ENCODE measurements around the gene NXT1.
A peak's percentile ranks its signal among the peaks of the same experiment; 100 is the strongest.
"Not testable (repeated sequence)": the region's sequence is repeated elsewhere in the genome, so short reads cannot be mapped to it uniquely, and the experiment has no call there.

NXT1 gene

DNA sequence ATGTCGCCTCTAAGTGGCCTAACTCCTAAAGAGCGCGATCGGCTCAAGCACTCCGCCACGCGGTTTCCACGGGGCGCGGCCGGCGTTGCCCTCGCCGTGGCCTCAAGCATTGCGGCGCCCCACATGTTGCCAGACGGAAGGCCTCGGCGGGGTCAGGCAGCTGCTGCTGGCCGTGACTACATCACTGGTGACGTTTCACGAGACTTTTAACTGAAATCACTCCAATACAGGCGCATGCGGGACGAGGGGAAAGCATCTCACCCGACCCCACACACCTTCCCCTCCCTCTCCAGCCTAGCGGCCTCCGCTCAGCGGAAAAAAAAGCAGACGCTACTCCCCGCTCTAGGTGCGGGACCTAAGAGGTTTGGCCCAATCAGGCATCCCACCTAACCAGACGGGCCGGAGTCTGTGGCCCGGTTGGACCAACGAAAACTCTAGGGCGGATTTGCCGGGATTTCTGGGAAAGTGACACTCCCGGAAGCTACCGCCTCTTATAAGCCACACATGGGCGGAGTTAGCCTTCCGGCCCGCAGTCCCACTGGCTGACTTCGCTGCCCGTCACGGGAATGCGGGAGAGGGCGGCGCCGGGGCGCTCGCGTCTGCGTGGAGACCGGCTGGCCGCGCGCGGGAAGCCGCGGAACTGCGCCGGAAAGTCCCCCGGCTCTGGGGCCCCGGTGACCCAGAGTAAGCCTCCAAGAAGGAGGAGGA lies at the start of gene NXT1:
Gene NXT1, plus strand, starts transcription at position 596 of the 708 bp plus-strand sequence. CDS start 3,251 bp downstream, outside the sequence.
- H3K27ac ChIP-seq (ENCODE audit: low read depth in 2 of 2, low read length in 2 of 2), result peak within 1 kb of the TSS; percentile 99
- no peaks in the 10 kb centered on the region for H3K27me3 ChIP-seq (ENCODE audit: control insufficient read depth in 2 of 2, insufficient read depth in 2 of 2, low read length in 2 of 2)
- H3K9me3 ChIP-seq (ENCODE audit: control insufficient read depth in 2 of 2, low read length in 2 of 2), result no peaks in the 10 kb centered on the region
- H3K4me3 ChIP-seq (ENCODE audit: low read length in 2 of 2), result peak within 1 kb of the TSS; percentile 70 to 89
- H3K4me1 ChIP-seq (ENCODE audit: control insufficient read depth in 2 of 2, insufficient read depth in 2 of 2, low read length in 2 of 2), result peaks cover 16 to 19% of the 10 kb centered on the region in 2 donors
- H3K36me3 ChIP-seq (ENCODE audit: control insufficient read depth in 2 of 2, insufficient read depth in 2 of 2, low read length in 2 of 2), result peaks cover 6 to 12% of the 10 kb centered on the region in 2 donors
- H3K9ac ChIP-seq (ENCODE audit: low read depth in 1 of 2, low read length in 2 of 2), result peak within 1 kb of the TSS; percentile 84 to 97

GRCh38 chr20:23301436-23302050 lies 49.0 kb upstream of the NXT1 start:
- H3K27ac ChIP-seq (ENCODE audit: low read depth in 2 of 2, low read length in 2 of 2), result no peak overlapping the region
- H3K4me1 ChIP-seq (ENCODE audit: control insufficient read depth in 2 of 2, insufficient read depth in 2 of 2, low read length in 2 of 2), result no peaks in the 10 kb centered on the region
- H3K9ac ChIP-seq (ENCODE audit: low read depth in 1 of 2, low read length in 2 of 2), result no peak overlapping the region

DNA sequence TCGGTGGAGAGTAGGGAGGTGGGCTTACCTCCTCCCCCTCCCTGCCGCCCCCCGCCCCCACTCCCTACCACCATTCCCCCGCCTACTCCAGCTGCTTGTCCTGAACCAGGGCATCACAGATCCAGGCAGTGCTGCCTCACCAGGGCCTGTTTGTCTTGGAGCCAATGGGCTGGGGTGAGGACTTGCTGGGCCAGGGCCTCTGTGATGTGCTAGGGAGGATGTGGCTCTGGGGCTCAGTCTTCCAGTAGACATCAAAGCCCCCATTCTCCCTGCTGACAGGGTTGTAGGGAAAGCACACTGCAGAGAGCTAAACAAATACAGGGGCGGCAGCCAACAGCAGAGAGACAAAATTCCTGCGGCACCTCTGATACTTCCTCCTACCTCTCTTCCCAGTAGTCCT lies 48.2 kb upstream of the NXT1 start:
- no peak overlapping the region for H3K9ac ChIP-seq (ENCODE audit: low read depth in 1 of 2, low read length in 2 of 2)
- H3K9me3 ChIP-seq (ENCODE audit: control insufficient read depth in 2 of 2, low read length in 2 of 2), result no peaks in the 10 kb centered on the region
- H3K4me3 ChIP-seq (ENCODE audit: low read length in 2 of 2), result no peak overlapping the region
- H3K36me3 ChIP-seq (ENCODE audit: control insufficient read depth in 2 of 2, insufficient read depth in 2 of 2, low read length in 2 of 2), result no peaks in the 10 kb centered on the region
- H3K27ac ChIP-seq (ENCODE audit: low read depth in 2 of 2, low read length in 2 of 2), result no peak overlapping the region
- no peaks in the 10 kb centered on the region for H3K27me3 ChIP-seq (ENCODE audit: control insufficient read depth in 2 of 2, insufficient read depth in 2 of 2, low read length in 2 of 2)
- H3K4me1 ChIP-seq (ENCODE audit: control insufficient read depth in 2 of 2, insufficient read depth in 2 of 2, low read length in 2 of 2), result no peaks in the 10 kb centered on the region

More at GRCh38 chr20:23301436-23302050, 49.0 kb upstream of the NXT1 start:
- H3K36me3 ChIP-seq (ENCODE audit: control insufficient read depth in 2 of 2, insufficient read depth in 2 of 2, low read length in 2 of 2), result no peaks in the 10 kb centered on the region
- no peak overlapping the region for H3K4me3 ChIP-seq (ENCODE audit: low read length in 2 of 2)
- no peaks in the 10 kb centered on the region for H3K27me3 ChIP-seq (ENCODE audit: control insufficient read depth in 2 of 2, insufficient read depth in 2 of 2, low read length in 2 of 2)
- H3K9me3 ChIP-seq (ENCODE audit: control insufficient read depth in 2 of 2, low read length in 2 of 2), result no peaks in the 10 kb centered on the region

GRCh38 chr20:23302801-23303200 lies 47.8 kb upstream of the NXT1 start:
- H3K4me3 ChIP-seq (ENCODE audit: low read length in 2 of 2), result no peak overlapping the region
- no peaks in the 10 kb centered on the region for H3K36me3 ChIP-seq (ENCODE audit: control insufficient read depth in 2 of 2, insufficient read depth in 2 of 2, low read length in 2 of 2)
- H3K9ac ChIP-seq (ENCODE audit: low read depth in 1 of 2, low read length in 2 of 2), result no peak overlapping the region
- H3K9me3 ChIP-seq (ENCODE audit: control insufficient read depth in 2 of 2, low read length in 2 of 2), result no peaks in the 10 kb centered on the region
- no peaks in the 10 kb centered on the region for H3K4me1 ChIP-seq (ENCODE audit: control insufficient read depth in 2 of 2, insufficient read depth in 2 of 2, low read length in 2 of 2)
- H3K27ac ChIP-seq (ENCODE audit: low read depth in 2 of 2, low read length in 2 of 2), result no peak overlapping the region
- no peaks in the 10 kb centered on the region for H3K27me3 ChIP-seq (ENCODE audit: control insufficient read depth in 2 of 2, insufficient read depth in 2 of 2, low read length in 2 of 2)

DNA sequence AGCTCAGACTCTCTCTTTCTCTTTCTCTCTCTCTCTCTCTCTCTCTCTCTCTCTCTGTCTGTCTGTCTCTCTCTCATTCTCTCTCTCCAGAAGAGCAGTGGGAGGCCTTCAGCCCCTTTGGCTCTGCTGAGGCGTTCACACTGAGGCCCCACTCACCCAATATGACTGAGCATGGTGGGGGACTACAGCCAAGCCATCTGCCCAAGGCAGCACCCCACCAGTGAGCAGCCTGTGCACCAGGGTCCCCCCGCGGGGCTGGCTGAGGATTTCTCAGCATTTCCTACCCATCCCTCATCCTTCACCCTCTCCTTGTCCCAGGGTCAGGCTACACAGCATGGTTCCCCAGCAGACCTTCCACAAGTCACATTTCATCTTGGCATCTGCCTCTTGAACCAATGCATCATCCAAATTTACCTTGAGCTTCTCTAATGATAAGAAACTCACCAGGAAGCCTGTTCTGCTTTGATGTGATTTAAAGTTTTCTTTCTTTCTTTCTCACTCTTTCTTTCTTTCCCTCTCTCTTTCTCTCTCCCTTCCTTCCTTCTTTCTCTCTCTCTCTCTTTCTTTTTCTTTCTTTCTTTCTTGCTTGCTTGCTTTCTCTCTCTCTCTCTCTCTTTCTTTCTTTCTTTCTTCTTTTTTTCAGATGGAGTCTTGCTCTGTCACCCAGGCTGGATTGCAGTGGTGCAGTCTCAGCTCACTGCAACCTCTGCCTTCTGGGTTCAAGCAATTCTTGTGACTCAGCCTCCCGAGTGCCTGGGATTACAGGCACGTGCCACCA lies 47.1 kb upstream of the NXT1 start:
- H3K27ac ChIP-seq (ENCODE audit: low read depth in 2 of 2, low read length in 2 of 2), result no peak overlapping the region
- no peaks in the 10 kb centered on the region for H3K36me3 ChIP-seq (ENCODE audit: control insufficient read depth in 2 of 2, insufficient read depth in 2 of 2, low read length in 2 of 2)
- no peak overlapping the region for H3K9ac ChIP-seq (ENCODE audit: low read depth in 1 of 2, low read length in 2 of 2)
- H3K27me3 ChIP-seq (ENCODE audit: control insufficient read depth in 2 of 2, insufficient read depth in 2 of 2, low read length in 2 of 2), result no peaks in the 10 kb centered on the region
- H3K4me1 ChIP-seq (ENCODE audit: control insufficient read depth in 2 of 2, insufficient read depth in 2 of 2, low read length in 2 of 2), result no peaks in the 10 kb centered on the region
- H3K9me3 ChIP-seq (ENCODE audit: control insufficient read depth in 2 of 2, low read length in 2 of 2), result no peaks in the 10 kb centered on the region
- H3K4me3 ChIP-seq (ENCODE audit: low read length in 2 of 2), result no peak overlapping the region

- Histone ChIP-seq H3K27ac (ENCODE audit: low read depth in 2 of 2, low read length in 2 of 2) (no peak overlapping the region), H3K4me1 (ENCODE audit: control insufficient read depth in 2 of 2, insufficient read depth in 2 of 2, low read length in 2 of 2) (no peaks in the 10 kb centered on the region), H3K4me3 (ENCODE audit: low read length in 2 of 2) (no peak overlapping the region)
These were observed 46.0 kb upstream of the NXT1 start for GRCh38 chr20:23304616-23305015.

DNA sequence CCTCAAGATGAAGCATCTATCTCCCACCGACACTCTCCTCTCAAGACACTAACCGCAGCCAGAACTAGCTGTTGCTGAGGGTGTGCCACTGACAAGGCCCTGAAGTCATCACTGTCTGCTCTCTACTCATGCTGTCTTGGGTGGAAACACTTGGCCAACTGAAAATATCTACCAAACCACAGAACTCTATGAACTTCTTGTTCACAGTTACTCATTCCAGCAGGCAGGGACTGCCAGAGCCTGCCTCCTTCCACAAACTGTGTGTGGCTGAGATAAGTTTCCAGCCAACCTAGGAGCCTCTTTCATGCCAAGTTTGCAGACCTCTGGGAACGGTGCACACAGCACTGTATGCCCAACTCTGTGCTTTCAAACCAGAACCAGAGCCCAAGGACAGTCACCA lies 45.5 kb upstream of the NXT1 start:
- Histone ChIP-seq H3K4me1 (ENCODE audit: control insufficient read depth in 2 of 2, insufficient read depth in 2 of 2, low read length in 2 of 2) (no peaks in the 10 kb centered on the region), H3K27me3 (ENCODE audit: control insufficient read depth in 2 of 2, insufficient read depth in 2 of 2, low read length in 2 of 2) (no peaks in the 10 kb centered on the region), H3K4me3 (ENCODE audit: low read length in 2 of 2) (no peak overlapping the region), H3K9me3 (ENCODE audit: control insufficient read depth in 2 of 2, low read length in 2 of 2) (no peaks in the 10 kb centered on the region), H3K27ac (ENCODE audit: low read depth in 2 of 2, low read length in 2 of 2) (no peak overlapping the region), H3K9ac (ENCODE audit: low read depth in 1 of 2, low read length in 2 of 2) (no peak overlapping the region), H3K36me3 (ENCODE audit: control insufficient read depth in 2 of 2, insufficient read depth in 2 of 2, low read length in 2 of 2) (no peaks in the 10 kb centered on the region)

More at GRCh38 chr20:23304616-23305015, 46.0 kb upstream of the NXT1 start:
- no peaks in the 10 kb centered on the region for H3K27me3 ChIP-seq (ENCODE audit: control insufficient read depth in 2 of 2, insufficient read depth in 2 of 2, low read length in 2 of 2)
- H3K9me3 ChIP-seq (ENCODE audit: control insufficient read depth in 2 of 2, low read length in 2 of 2), result no peaks in the 10 kb centered on the region
- H3K36me3 ChIP-seq (ENCODE audit: control insufficient read depth in 2 of 2, insufficient read depth in 2 of 2, low read length in 2 of 2), result no peaks in the 10 kb centered on the region
- no peak overlapping the region for H3K9ac ChIP-seq (ENCODE audit: low read depth in 1 of 2, low read length in 2 of 2)

GRCh38 chr20:23307393-23307792 lies 43.2 kb upstream of the NXT1 start:
- H3K27me3 ChIP-seq (ENCODE audit: control insufficient read depth in 2 of 2, insufficient read depth in 2 of 2, low read length in 2 of 2); H3K9ac ChIP-seq (ENCODE audit: low read depth in 1 of 2, low read length in 2 of 2); H3K36me3 ChIP-seq (ENCODE audit: control insufficient read depth in 2 of 2, insufficient read depth in 2 of 2, low read length in 2 of 2); H3K27ac ChIP-seq (ENCODE audit: low read depth in 2 of 2, low read length in 2 of 2); H3K4me1 ChIP-seq (ENCODE audit: control insufficient read depth in 2 of 2, insufficient read depth in 2 of 2, low read length in 2 of 2); H3K9me3 ChIP-seq (ENCODE audit: control insufficient read depth in 2 of 2, low read length in 2 of 2); H3K4me3 ChIP-seq (ENCODE audit: low read length in 2 of 2): not testable (repeated sequence)

DNA sequence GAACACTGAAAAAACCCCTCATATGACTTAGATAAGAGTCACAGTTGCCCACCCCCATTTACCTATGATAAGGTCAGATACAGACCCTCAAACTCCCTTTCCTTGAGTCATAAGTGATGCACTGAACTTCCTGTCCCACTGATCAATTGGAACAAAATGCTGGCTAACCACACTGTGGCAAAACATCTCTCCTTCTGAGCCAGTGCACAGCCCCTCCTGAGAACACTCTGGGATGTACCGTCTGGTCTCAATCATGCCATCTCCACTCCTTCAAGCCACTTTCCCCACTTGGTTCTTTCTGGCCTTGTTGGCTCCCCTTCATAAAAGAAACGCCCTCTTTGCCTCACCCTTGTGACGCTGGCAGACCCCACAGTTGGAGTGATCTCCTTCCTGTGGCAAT lies 42.6 kb upstream of the NXT1 start:
- Histone ChIP-seq H3K36me3 (ENCODE audit: control insufficient read depth in 2 of 2, insufficient read depth in 2 of 2, low read length in 2 of 2) (no peaks in the 10 kb centered on the region), H3K9me3 (ENCODE audit: control insufficient read depth in 2 of 2, low read length in 2 of 2) (no peaks in the 10 kb centered on the region), H3K27ac (ENCODE audit: low read depth in 2 of 2, low read length in 2 of 2) (no peak overlapping the region), H3K4me3 (ENCODE audit: low read length in 2 of 2) (no peak overlapping the region), H3K4me1 (ENCODE audit: control insufficient read depth in 2 of 2, insufficient read depth in 2 of 2, low read length in 2 of 2) (no peaks in the 10 kb centered on the region), H3K27me3 (ENCODE audit: control insufficient read depth in 2 of 2, insufficient read depth in 2 of 2, low read length in 2 of 2) (no peaks in the 10 kb centered on the region), H3K9ac (ENCODE audit: low read depth in 1 of 2, low read length in 2 of 2) (no peak overlapping the region)

GRCh38 chr20:23308908-23309307 lies 41.7 kb upstream of the NXT1 start:
- no peaks in the 10 kb centered on the region for H3K4me1 ChIP-seq (ENCODE audit: control insufficient read depth in 2 of 2, insufficient read depth in 2 of 2, low read length in 2 of 2)
- no peaks in the 10 kb centered on the region for H3K27me3 ChIP-seq (ENCODE audit: control insufficient read depth in 2 of 2, insufficient read depth in 2 of 2, low read length in 2 of 2)
- H3K4me3 ChIP-seq (ENCODE audit: low read length in 2 of 2), result no peak overlapping the region
- no peaks in the 10 kb centered on the region for H3K36me3 ChIP-seq (ENCODE audit: control insufficient read depth in 2 of 2, insufficient read depth in 2 of 2, low read length in 2 of 2)
- no peak overlapping the region for H3K27ac ChIP-seq (ENCODE audit: low read depth in 2 of 2, low read length in 2 of 2)
- no peak overlapping the region for H3K9ac ChIP-seq (ENCODE audit: low read depth in 1 of 2, low read length in 2 of 2)
- no peaks in the 10 kb centered on the region for H3K9me3 ChIP-seq (ENCODE audit: control insufficient read depth in 2 of 2, low read length in 2 of 2)

Measured in mucosa of rectum (tissue), 2 donors.